Neural progenitor cell (in vitro differentiated cells): ENCODE measurements around the gene KAZN.

Experiments used
- CTCF ChIP-seq: fragments of 200-600 bp; sonication (generic); IDR thresholded peaks from 2 replicates; pipeline ENCODE4 v1.5.1; 2017; ENCODE audit warnings: antibody characterized with exemption, mild to moderate bottlenecking
- EZH2 ChIP-seq: fragments of 200-600 bp; sonication (generic); IDR thresholded peaks from 2 replicates; pipeline ENCODE4 v1.6.1; 2017; ENCODE audit warnings: antibody characterized with exemption, mild to moderate bottlenecking, moderate library complexity
- EZH2phosphoT487 ChIP-seq: fragments of 200-600 bp; sonication (generic); IDR thresholded peaks from 2 replicates; pipeline ENCODE4 v1.6.1; 2017; ENCODE audit warnings: antibody characterized with exemption

GRCh38 chr1:14848625-14849024, 250.1 kb downstream of the KAZN start:
- TF ChIP-seq CTCF, result no peak
- no peak for TF ChIP-seq EZH2
- TF ChIP-seq EZH2phosphoT487, result no peak
